ENCODE data around the gene DHRSX. TPM values are rescaled to one million over a fixed set of nuclear protein-coding genes. Genes with fewer than 3 reads are reported as not detected.
"Not testable (repeated sequence)": the region's sequence is repeated elsewhere in the genome, so short reads cannot be mapped to it uniquely, and the experiment has no call there.

DHRSX gene
- total and polyA plus RNA-seq, 9 of the 15 experiments (the other 6 are each of a cell fraction or from before 2014, with no cell fraction given), result 0.59 to 11.0 (median 6.2) TPM

DNA sequence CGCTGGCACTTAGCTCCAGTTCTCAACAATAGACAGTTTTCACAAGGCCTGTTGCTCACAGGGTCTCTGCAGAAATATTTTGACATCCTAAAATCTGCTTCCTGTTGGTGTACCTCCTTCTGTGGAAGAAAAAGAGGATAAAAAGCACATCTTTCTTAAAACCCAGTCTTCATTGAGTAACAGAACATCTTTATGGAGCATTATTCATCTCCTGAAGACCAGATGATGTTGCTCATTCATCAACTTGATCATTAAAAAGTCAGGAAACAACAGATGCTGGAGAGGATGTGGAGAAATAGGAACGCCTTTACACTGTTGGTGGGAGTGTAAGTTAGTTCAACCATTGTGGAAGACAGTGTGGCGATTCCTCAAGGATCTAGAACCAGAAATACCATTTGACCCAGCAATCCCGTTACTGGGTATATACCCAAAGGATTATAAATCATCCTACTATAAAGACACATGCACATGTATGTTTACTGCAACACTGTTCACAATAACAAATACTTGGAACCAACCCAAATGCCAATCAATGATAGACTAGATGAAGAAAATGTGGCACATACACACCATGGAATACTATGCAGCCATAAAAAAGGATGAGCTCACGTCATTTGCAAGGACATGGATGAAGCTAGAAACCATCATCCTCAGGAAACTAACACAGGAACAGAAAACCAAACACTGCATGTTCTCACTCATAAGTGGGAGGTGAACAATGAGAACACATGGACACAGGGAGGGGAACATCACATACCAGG is 33.7 kb upstream of the DHRSX start:
- H4K20me1 ChIP-seq (replicated peaks; ENCODE audit: control insufficient read depth, insufficient read depth, low read length); DNase-seq (ENCODE audit: extremely low read depth in 1 of 4, low spot score in 3 of 4); H3K27me3 ChIP-seq (ENCODE audit: control insufficient read depth in 2 of 2, insufficient read depth in 2 of 2, low read length in 2 of 2); BruUV-seq (replicated peaks); H3K4me3 ChIP-seq; H3K9me1 ChIP-seq (ENCODE audit: control insufficient read depth, insufficient read depth, low read length); intact Hi-C loops (cut with micrococcal nuclease); CTCF ChIA-PET (ENCODE audit: low intra/inter-chr PET ratio); H3K36me3 ChIP-seq (ENCODE audit: control insufficient read depth, insufficient read depth, low read length); FAIRE-seq; POLR2A ChIA-PET; H3K9me3 ChIP-seq (replicated peaks; ENCODE audit: control insufficient read depth, insufficient read depth, low read depth, low read length); in situ Hi-C loops (cut with MboI); H3K4me2 ChIP-seq (ENCODE audit: insufficient read depth, low read length); H2AFZ ChIP-seq (ENCODE audit: low read depth, low read length); H3K27ac ChIP-seq (ENCODE audit: extremely low read depth, low read depth, low read length); ATAC-seq; H3K79me2 ChIP-seq (ENCODE audit: control insufficient read depth, insufficient read depth, low read length); H3K4me1 ChIP-seq (replicated peaks in 1 of 2; ENCODE audit: control insufficient read depth in 2 of 2, insufficient read depth in 2 of 2, low read length in 2 of 2); H3K9ac ChIP-seq (ENCODE audit: insufficient read depth in 1 of 2, low read depth in 2 of 2, low read length in 2 of 2): not testable (repeated sequence)
- TF ChIP-seq ZNF146 (CRISPR knock-in tag; IDR thresholded peaks at IDR 0.05; ENCODE audit: unreplicated experiment), result peak; percentile 72
- WGBS (ENCODE audit: insufficient coverage, low coverage, missing lambda C conversion rate), result 4% methylated on average over 3 of the region's 5 CpGs

DNA sequence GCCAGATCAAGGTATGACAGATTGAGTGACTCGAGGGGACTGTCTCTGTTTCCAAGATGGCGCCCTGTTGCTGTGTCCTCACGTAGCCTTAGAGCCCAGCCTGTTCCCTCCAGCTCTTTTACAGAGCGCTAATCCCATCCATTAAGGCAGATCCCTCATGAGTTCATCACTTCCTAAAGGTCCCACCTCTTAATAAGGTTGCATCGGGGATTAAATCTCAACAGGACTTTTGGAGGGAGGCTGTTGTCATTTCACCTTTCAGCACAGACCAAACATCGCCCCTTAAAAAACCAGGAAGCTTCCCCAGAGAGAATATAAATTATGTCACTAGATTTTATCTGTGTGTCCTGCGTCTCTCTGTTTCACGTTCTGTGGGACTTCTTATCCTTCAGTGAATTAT is 32.6 kb upstream of the DHRSX start:
- Histone ChIP-seq H3K36me3 (ENCODE audit: control insufficient read depth, insufficient read depth, low read length) (no peaks in the 10 kb centered on the region), H2AFZ (ENCODE audit: low read depth, low read length) (peak overlapping the region; percentile 77), H3K4me1 (replicated peaks in 1 of 2; ENCODE audit: control insufficient read depth in 2 of 2, insufficient read depth in 2 of 2, low read length in 2 of 2) (no peaks in the 10 kb centered on the region; a peak in 1 of 5 replicates), H3K9me3 (replicated peaks; ENCODE audit: control insufficient read depth, insufficient read depth, low read depth, low read length) (no peaks in the 10 kb centered on the region), H3K4me2 (ENCODE audit: insufficient read depth, low read length) (peak overlapping the region; percentile 58), H4K20me1 (replicated peaks; ENCODE audit: control insufficient read depth, insufficient read depth, low read length) (no peaks in the 10 kb centered on the region), H3K4me3 (no peak overlapping the region), H3K9ac (ENCODE audit: insufficient read depth in 1 of 2, low read depth in 2 of 2, low read length in 2 of 2) (no peak overlapping the region), H3K9me1 (ENCODE audit: control insufficient read depth, insufficient read depth, low read length) (no peaks in the 10 kb centered on the region), H3K79me2 (ENCODE audit: control insufficient read depth, insufficient read depth, low read length) (no peaks in the 10 kb centered on the region), H3K27me3 (ENCODE audit: control insufficient read depth in 2 of 2, insufficient read depth in 2 of 2, low read length in 2 of 2) (peaks cover 2 to 3% of the 10 kb centered on the region in 2 experiments; a peak in 2 of 5 replicates), H3K27ac (ENCODE audit: extremely low read depth, low read depth, low read length) (no peak overlapping the region)
- no peak for FAIRE-seq
- POLR2A ChIA-PET, result no interaction called here
- in situ Hi-C loops (cut with MboI) (no loop called here), intact Hi-C loops (cut with micrococcal nuclease) (no loop called here)
- CTCF ChIA-PET (ENCODE audit: low intra/inter-chr PET ratio), result no interaction called here
- ATAC-seq, result peak; percentile 80
- BruUV-seq (replicated peaks), result no TSS peak
- WGBS (ENCODE audit: insufficient coverage, low coverage, missing lambda C conversion rate), result 0% methylated on average over 7 of the region's 8 CpGs
- peak in 1 of 4 experiments; percentile 8 for DNase-seq (ENCODE audit: extremely low read depth in 1 of 4, low spot score in 3 of 4)
- peak; percentile 31 to 87 (median 37) for TF ChIP-seq YY1 (IDR thresholded peaks at IDR 0.05; ENCODE audit: borderline replicate concordance in 1 of 3, control insufficient read depth in 1 of 3, extremely low read depth in 1 of 3, insufficient read depth in 3 of 3, insufficient read length in 1 of 3, insufficient replicate concordance in 2 of 3, low read depth in 1 of 3, low read length in 2 of 3)
- TF ChIP-seq KLF6 (CRISPR knock-in tag; IDR thresholded peaks at IDR 0.05; ENCODE audit: borderline replicate concordance), result no peak
- TF ChIP-seq TSC22D4 (tag; IDR thresholded peaks at IDR 0.05), result no peak
- TF ChIP-seq, protein P1, sequence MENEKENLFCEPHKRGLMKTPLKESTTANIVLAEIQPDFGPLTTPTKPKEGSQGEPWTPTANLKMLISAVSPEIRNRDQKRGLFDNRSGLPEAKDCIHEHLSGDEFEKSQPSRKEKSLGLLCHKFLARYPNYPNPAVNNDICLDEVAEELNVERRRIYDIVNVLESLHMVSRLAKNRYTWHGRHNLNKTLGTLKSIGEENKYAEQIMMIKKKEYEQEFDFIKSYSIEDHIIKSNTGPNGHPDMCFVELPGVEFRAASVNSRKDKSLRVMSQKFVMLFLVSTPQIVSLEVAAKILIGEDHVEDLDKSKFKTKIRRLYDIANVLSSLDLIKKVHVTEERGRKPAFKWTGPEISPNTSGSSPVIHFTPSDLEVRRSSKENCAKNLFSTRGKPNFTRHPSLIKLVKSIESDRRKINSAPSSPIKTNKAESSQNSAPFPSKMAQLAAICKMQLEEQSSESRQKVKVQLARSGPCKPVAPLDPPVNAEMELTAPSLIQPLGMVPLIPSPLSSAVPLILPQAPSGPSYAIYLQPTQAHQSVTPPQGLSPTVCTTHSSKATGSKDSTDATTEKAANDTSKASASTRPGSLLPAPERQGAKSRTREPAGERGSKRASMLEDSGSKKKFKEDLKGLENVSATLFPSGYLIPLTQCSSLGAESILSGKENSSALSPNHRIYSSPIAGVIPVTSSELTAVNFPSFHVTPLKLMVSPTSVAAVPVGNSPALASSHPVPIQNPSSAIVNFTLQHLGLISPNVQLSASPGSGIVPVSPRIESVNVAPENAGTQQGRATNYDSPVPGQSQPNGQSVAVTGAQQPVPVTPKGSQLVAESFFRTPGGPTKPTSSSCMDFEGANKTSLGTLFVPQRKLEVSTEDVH (IDR thresholded peaks at IDR 0.05; ENCODE audit: low read depth, partially characterized antibody), result no peak
- TF ChIP-seq CBX2 (IDR thresholded peaks at IDR 0.05; ENCODE audit: insufficient read depth, low read length, poor library complexity, severe bottlenecking), result no peak
- TF ChIP-seq ELF1 (tag; IDR thresholded peaks at IDR 0.05), result peak; percentile 67
- TF ChIP-seq ILF3 (IDR thresholded peaks at IDR 0.05; ENCODE audit: borderline replicate concordance), result no peak
- TF ChIP-seq SMARCA4 (IDR thresholded peaks at IDR 0.05), result no peak
- TF ChIP-seq SRSF1 (IDR thresholded peaks at IDR 0.05; ENCODE audit: low read depth, low read length), result no peak
- TF ChIP-seq RBM15 (IDR thresholded peaks at IDR 0.05; ENCODE audit: insufficient read depth, low read length), result no peak
